HUES64 (cell line): ENCODE results near the gene ZNF383. TPM values are rescaled to one million over a fixed set of nuclear protein-coding genes. Genes with fewer than 3 reads are reported as not detected.
"Not testable (repeated sequence)": the region's sequence is repeated elsewhere in the genome, so short reads cannot be mapped to it uniquely, and the experiment has no call there.

Source experiments
- H3K27ac ChIP-seq: 2 replicates; pipeline ENCODE4 v1.7.0; 2013; ENCODE audit warnings: low read depth, low read length, inconsistent platforms
- H3K27me3 ChIP-seq: 2 replicates; pipeline ENCODE4 v1.6.1; 2013; ENCODE audit warnings: mild to moderate bottlenecking, low read length; ENCODE audit not compliant: insufficient read depth
- H3K36me3 ChIP-seq: 2 replicates; pipeline ENCODE4 v1.6.1; 2013; ENCODE audit warnings: mild to moderate bottlenecking, low read length; ENCODE audit not compliant: insufficient read depth
- H3K4me1 ChIP-seq: 2 replicates; pipeline ENCODE4 v1.6.1; 2013; ENCODE audit warnings: mild to moderate bottlenecking, low read length, moderate library complexity; ENCODE audit not compliant: insufficient read depth
- H3K4me3 ChIP-seq: 2 replicates; pipeline ENCODE4 v1.5.1; 2013; ENCODE audit warnings: mild to moderate bottlenecking, low read length, moderate library complexity
- H3K9ac ChIP-seq: 2 replicates; pipeline ENCODE4 v1.6.1; 2013; ENCODE audit warnings: mild to moderate bottlenecking, low read depth, low read length
- H3K9me3 ChIP-seq: 2 replicates; pipeline ENCODE4 v1.6.1; 2013; ENCODE audit warnings: low read depth, low read length; ENCODE audit not compliant: insufficient read depth
- WGBS: fragments of 150-250, 120-280 bp; methylation state at CpG from one replicate; pipeline ENCODE4 v1.1.7; 2013; ENCODE audit warnings: missing lambda C conversion rate; 5-methylcytosine and 5-hydroxymethylcytosine counted together
- polyA plus RNA-seq, 2 experiments: library from polyadenylated mRNA; stranded (reverse); fragments of 50-300 nt; gene quantifications; one replicate each; pipeline ENCODE4 v1.2.3, GENCODE V29; 2013

Gene ZNF383
- polyA plus RNA-seq (2013, experiment 1 of 2), result 3.0 TPM
- 3.3 TPM for polyA plus RNA-seq (2013, experiment 2 of 2)

- Histone ChIP-seq H3K9ac (peak within 1 kb of the TSS; percentile 90), H3K27ac (peak within 1 kb of the TSS; percentile 85), H3K9me3 (0 out of 2 replicates have a peak, but pooled peaks cover under 1% of the 10 kb centered on the region), H3K4me1 (0 out of 2 replicates have a peak, but pooled peaks cover 5% of the 10 kb centered on the region), H3K4me3 (peak within 1 kb of the TSS; percentile 83), H3K27me3 (no peaks in the 10 kb centered on the region), H3K36me3 (no peaks in the 10 kb centered on the region; the same call in 1 of the 2 replicates)
- WGBS, result 1% methylated on average over 44 of the region's 44 CpGs
Measured at GRCh38 chr19:37217775-37218591, at the start of gene ZNF383. Gene ZNF383 (plus strand): TSS chr19:37218214. CDS start chr19:37230454, 12,240 bp downstream.

GRCh38 chr19:37172368-37173366 is 45.3 kb upstream of the ZNF383 start, which contains the start of gene ZNF585A:
Gene ZNF585A (minus strand): TSS chr19:37172695. CDS start chr19:37169910, 2,785 bp downstream.
- Histone ChIP-seq H3K27me3 (no peaks in the 10 kb centered on the region), H3K9ac (peak within 1 kb of the TSS; percentile 79), H3K27ac (no peak within 1 kb of the TSS), H3K4me3 (peak within 1 kb of the TSS; percentile 96), H3K36me3 (peaks cover 26% of the 10 kb centered on the region), H3K9me3 (peaks cover 10% of the 10 kb centered on the region; the same call in 1 of the 2 replicates), H3K4me1 (no peaks in the 10 kb centered on the region)
- 11% methylated on average over 30 of the region's 30 CpGs for WGBS

- not testable (repeated sequence) for H3K9ac ChIP-seq, H3K27me3 ChIP-seq, H3K4me1 ChIP-seq, H3K27ac ChIP-seq, H3K4me3 ChIP-seq
- 93% methylated on average over 2 of the region's 4 CpGs for WGBS
- Histone ChIP-seq H3K36me3 (peaks cover 42% of the 10 kb centered on the region), H3K9me3 (peaks cover 66% of the 10 kb centered on the region)
Measured at GRCh38 chr19:37186071-37186470, 31.9 kb upstream of the ZNF383 start.

GRCh38 chr19:37195248-37195647 is 22.8 kb upstream of the ZNF383 start:
- peaks cover 12% of the 10 kb centered on the region for H3K36me3 ChIP-seq
- H3K4me1 ChIP-seq, H3K27me3 ChIP-seq, H3K4me3 ChIP-seq, H3K27ac ChIP-seq, H3K9ac ChIP-seq: not testable (repeated sequence)
- WGBS, result 93% methylated on average over 2 of the region's 4 CpGs
- H3K9me3 ChIP-seq, result peaks cover 20% of the 10 kb centered on the region; the same call in 1 of the 2 replicates

- H3K36me3 ChIP-seq, result peaks cover 12% of the 10 kb centered on the region
- H3K4me3 ChIP-seq, H3K9me3 ChIP-seq, H3K4me1 ChIP-seq, H3K27me3 ChIP-seq, H3K27ac ChIP-seq, H3K9ac ChIP-seq: not testable (repeated sequence)
- WGBS, result 91% methylated on average over 3 of the region's 5 CpGs
Measured at GRCh38 chr19:37197115-37197514, 20.9 kb upstream of the ZNF383 start.

GRCh38 chr19:37197768-37198167 is 20.2 kb upstream of the ZNF383 start:
- WGBS, result 89% methylated on average over 1 of the region's 2 CpGs
- no peaks in the 10 kb centered on the region for H3K27me3 ChIP-seq
- peaks cover 7% of the 10 kb centered on the region; the same call in 1 of the 2 replicates for H3K9me3 ChIP-seq
- H3K4me3 ChIP-seq, result no peak overlapping the region
- no peak overlapping the region for H3K9ac ChIP-seq
- no peak overlapping the region for H3K27ac ChIP-seq
- H3K36me3 ChIP-seq, result peaks cover 13% of the 10 kb centered on the region
- no peaks in the 10 kb centered on the region for H3K4me1 ChIP-seq

GRCh38 chr19:37217480-37217774 is 587 bp upstream of the ZNF383 start:
- H3K27me3 ChIP-seq, result no peaks in the 10 kb centered on the region
- WGBS, result 5% methylated on average over 7 of the region's 7 CpGs
- peak overlapping the region; percentile 90 for H3K9ac ChIP-seq
- H3K36me3 ChIP-seq, result no peaks in the 10 kb centered on the region; the same call in 1 of the 2 replicates
- peak overlapping the region; percentile 83 for H3K4me3 ChIP-seq
- H3K9me3 ChIP-seq, result no peaks in the 10 kb centered on the region
- 0 out of 2 replicates have a peak, but pooled peaks cover 5% of the 10 kb centered on the region for H3K4me1 ChIP-seq
- H3K27ac ChIP-seq, result no peak overlapping the region

GRCh38 chr19:37218592-37218935 is 550 bp downstream of the ZNF383 start:
- 48% methylated on average over 6 of the region's 6 CpGs for WGBS
- H3K27ac ChIP-seq, result no peak overlapping the region
- H3K27me3 ChIP-seq, result no peaks in the 10 kb centered on the region
- H3K4me1 ChIP-seq, result 0 out of 2 replicates have a peak, but pooled peaks cover 5% of the 10 kb centered on the region
- H3K9ac ChIP-seq, result peak overlapping the region; percentile 90
- 0 out of 2 replicates have a peak, but pooled peaks cover 3% of the 10 kb centered on the region for H3K9me3 ChIP-seq
- H3K36me3 ChIP-seq, result no peaks in the 10 kb centered on the region; the same call in 1 of the 2 replicates
- peak overlapping the region; percentile 83 for H3K4me3 ChIP-seq

- Histone ChIP-seq H3K9me3 (0 out of 2 replicates have a peak, but pooled peaks cover 3% of the 10 kb centered on the region), H3K4me3 (no peak overlapping the region), H3K36me3 (peaks cover 9% of the 10 kb centered on the region), H3K27me3 (no peaks in the 10 kb centered on the region), H3K4me1 (0 out of 2 replicates have a peak, but pooled peaks cover 5% of the 10 kb centered on the region), H3K9ac (no peak overlapping the region), H3K27ac (no peak overlapping the region)
- 100% methylated on average over 1 of the region's 3 CpGs for WGBS
Measured at GRCh38 chr19:37220383-37220782, 2.4 kb downstream of the ZNF383 start.

- Histone ChIP-seq H3K27me3 (no peaks in the 10 kb centered on the region), H3K4me3 (no peak overlapping the region), H3K36me3 (peaks cover 14% of the 10 kb centered on the region), H3K4me1 (0 out of 2 replicates have a peak, but pooled peaks cover 5% of the 10 kb centered on the region), H3K27ac (no peak overlapping the region), H3K9ac (no peak overlapping the region), H3K9me3 (0 out of 2 replicates have a peak, but pooled peaks cover 3% of the 10 kb centered on the region)
- WGBS, result no CpG with 5 or more reads among the region's 2 CpGs
Measured at GRCh38 chr19:37221136-37221535, 3.1 kb downstream of the ZNF383 start.
